Breast epithelium (tissue), 3 donors: ENCODE results near the gene CDCP2.

Source experiments
- POLR2A ChIP-seq: fragments of 450-650 bp; IDR thresholded peaks from one replicate; pipeline ENCODE4 v1.6.1; 2016; ENCODE audit warnings: antibody characterized with exemption, mild to moderate bottlenecking, moderate library complexity
- POLR2AphosphoS5 ChIP-seq, 3 donors: sonication (generic); formaldehyde crosslinking; IDR thresholded peaks; one replicate each; pipeline ENCODE4 v1.6.1; 2017; ENCODE audit warnings: antibody characterized with exemption in 3 of 3
- TF ChIP-seq, protein P1 (sequence below), 3 donors: fragments of 450-650 bp; IDR thresholded peaks; one replicate each; pipeline ENCODE4 v1.5.1; 2016 to 2017; ENCODE audit warnings: antibody characterized with exemption in 3 of 3, mild to moderate bottlenecking in 3 of 3, moderate library complexity in 3 of 3

DNA sequence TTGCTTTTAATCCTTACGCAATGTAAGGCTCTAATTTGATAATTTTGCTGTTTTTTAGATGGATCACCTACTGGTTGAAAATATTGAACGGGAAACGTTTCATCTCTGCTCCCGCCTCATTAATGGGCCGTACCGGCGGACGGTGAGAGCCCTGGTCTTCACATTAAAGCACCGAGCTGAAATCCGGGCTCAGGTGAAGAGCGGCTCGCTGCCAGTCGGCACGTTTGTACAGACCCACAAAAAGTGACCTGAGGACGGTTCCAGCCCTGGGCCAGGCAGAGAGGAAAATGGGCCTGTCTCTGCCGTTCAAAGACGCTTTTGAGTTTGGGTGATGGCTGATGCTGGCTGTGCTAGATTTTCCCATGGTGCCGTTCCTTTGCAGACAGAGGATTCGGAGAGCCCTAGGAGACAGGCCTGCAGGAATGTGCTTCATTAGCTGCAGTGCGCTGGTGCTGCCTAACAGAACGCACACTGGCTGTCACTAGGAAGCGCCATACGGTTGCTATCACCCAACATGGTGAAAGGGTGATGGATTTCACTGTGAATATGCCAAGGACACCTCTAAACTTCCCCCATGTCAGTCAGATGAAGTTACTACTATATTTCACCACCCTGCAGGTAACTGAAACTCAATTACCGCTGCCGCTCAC lies 56.4 kb downstream of the CDCP2 start:
- TF ChIP-seq, protein P1, sequence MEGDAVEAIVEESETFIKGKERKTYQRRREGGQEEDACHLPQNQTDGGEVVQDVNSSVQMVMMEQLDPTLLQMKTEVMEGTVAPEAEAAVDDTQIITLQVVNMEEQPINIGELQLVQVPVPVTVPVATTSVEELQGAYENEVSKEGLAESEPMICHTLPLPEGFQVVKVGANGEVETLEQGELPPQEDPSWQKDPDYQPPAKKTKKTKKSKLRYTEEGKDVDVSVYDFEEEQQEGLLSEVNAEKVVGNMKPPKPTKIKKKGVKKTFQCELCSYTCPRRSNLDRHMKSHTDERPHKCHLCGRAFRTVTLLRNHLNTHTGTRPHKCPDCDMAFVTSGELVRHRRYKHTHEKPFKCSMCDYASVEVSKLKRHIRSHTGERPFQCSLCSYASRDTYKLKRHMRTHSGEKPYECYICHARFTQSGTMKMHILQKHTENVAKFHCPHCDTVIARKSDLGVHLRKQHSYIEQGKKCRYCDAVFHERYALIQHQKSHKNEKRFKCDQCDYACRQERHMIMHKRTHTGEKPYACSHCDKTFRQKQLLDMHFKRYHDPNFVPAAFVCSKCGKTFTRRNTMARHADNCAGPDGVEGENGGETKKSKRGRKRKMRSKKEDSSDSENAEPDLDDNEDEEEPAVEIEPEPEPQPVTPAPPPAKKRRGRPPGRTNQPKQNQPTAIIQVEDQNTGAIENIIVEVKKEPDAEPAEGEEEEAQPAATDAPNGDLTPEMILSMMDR (IDR thresholded peaks at IDR 0.05), result no peak
- no peak for TF ChIP-seq POLR2A
- TF ChIP-seq POLR2AphosphoS5 (IDR thresholded peaks at IDR 0.05), result no peak
